Peyer's patch (tissue), 4 donors: ENCODE measurements around the gene UBE2E2.

Source experiments
- CTCF ChIP-seq, 6 experiments: fragments of 450-650 bp in 4 of 6; fragments of 200-600 bp in 2 of 6; sonication (generic) in 1 of 6; IDR thresholded peaks; one replicate each; pipeline ENCODE4 v1.5.1; 2017 to 2019; ENCODE audit warnings: antibody characterized with exemption in 6 of 6, mild to moderate bottlenecking in 3 of 6, moderate library complexity in 1 of 6
- POLR2A ChIP-seq, 2 donors: fragments of 450-650 bp; IDR thresholded peaks; one replicate each; pipeline ENCODE4 v1.5.1; 2017; ENCODE audit warnings: antibody characterized with exemption in 2 of 2, mild to moderate bottlenecking in 2 of 2, moderate library complexity in 2 of 2

GRCh38 chr3:23487015-23487414 is 283.9 kb downstream of the UBE2E2 start:
- TF ChIP-seq CTCF (IDR thresholded peaks at IDR 0.05), result no peak
- no peak for TF ChIP-seq POLR2A (IDR thresholded peaks at IDR 0.05)
